GM18508 (cell line): ENCODE data around the gene MMS22L.

Experiments
- ATAC-seq: cut with Tn5 transposase; IDR thresholded peaks from one replicate; pipeline ENCODE4 v1.9.1; 2021; ENCODE audit warnings: moderate number of reproducible peaks; ENCODE audit not compliant: insufficient read depth, unreplicated experiment

MMS22L gene, protein sequence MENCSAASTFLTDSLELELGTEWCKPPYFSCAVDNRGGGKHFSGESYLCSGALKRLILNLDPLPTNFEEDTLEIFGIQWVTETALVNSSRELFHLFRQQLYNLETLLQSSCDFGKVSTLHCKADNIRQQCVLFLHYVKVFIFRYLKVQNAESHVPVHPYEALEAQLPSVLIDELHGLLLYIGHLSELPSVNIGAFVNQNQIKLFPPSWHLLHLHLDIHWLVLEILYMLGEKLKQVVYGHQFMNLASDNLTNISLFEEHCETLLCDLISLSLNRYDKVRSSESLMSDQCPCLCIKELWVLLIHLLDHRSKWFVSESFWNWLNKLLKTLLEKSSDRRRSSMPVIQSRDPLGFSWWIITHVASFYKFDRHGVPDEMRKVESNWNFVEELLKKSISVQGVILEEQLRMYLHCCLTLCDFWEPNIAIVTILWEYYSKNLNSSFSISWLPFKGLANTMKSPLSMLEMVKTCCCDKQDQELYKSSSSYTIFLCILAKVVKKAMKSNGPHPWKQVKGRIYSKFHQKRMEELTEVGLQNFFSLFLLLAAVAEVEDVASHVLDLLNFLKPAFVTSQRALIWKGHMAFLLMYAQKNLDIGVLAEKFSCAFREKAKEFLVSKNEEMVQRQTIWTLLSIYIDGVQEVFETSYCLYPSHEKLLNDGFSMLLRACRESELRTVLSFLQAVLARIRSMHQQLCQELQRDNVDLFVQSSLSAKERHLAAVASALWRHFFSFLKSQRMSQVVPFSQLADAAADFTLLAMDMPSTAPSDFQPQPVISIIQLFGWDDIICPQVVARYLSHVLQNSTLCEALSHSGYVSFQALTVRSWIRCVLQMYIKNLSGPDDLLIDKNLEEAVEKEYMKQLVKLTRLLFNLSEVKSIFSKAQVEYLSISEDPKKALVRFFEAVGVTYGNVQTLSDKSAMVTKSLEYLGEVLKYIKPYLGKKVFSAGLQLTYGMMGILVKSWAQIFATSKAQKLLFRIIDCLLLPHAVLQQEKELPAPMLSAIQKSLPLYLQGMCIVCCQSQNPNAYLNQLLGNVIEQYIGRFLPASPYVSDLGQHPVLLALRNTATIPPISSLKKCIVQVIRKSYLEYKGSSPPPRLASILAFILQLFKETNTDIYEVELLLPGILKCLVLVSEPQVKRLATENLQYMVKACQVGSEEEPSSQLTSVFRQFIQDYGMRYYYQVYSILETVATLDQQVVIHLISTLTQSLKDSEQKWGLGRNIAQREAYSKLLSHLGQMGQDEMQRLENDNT

GRCh38 chr6:97282726-97283617 is at the start of gene MMS22L:
MMS22L (minus strand) TSS chr6:97283216; CDS start chr6:97282477, 739 bp downstream.
- ATAC-seq = peak; percentile 94

GRCh38 chr6:97322811-97323210 is 39.8 kb upstream of the MMS22L start:
- ATAC-seq = no peak

DNA sequence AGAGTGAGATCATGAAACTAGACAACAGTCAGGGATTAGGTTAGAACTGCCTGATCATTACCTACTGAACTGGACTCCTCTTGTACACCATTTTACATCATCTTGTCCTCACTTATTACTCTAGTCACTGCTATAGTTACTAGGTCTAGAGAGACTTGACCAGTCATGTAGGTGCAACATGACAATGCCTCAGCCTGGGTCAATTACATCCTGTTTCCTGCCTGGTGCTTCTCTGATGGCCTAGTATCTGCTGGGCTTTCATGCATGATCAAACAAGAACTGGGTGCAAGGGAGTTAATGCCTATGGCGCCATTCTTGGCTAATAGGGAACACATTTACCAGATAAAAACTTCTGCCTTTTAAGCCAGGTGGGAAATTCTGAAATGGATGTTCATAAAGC is 39.2 kb upstream of the MMS22L start:
- no peak for ATAC-seq

- no peak for ATAC-seq
These were observed 34.0 kb upstream of the MMS22L start for GRCh38 chr6:97316978-97317377.

- ATAC-seq = no peak
These were observed 29.2 kb upstream of the MMS22L start for GRCh38 chr6:97312241-97312640.

GRCh38 chr6:97306544-97307320 is 23.7 kb upstream of the MMS22L start:
- no peak for ATAC-seq

GRCh38 chr6:97305414-97306066 is 22.5 kb upstream of the MMS22L start:
- ATAC-seq = no peak

DNA sequence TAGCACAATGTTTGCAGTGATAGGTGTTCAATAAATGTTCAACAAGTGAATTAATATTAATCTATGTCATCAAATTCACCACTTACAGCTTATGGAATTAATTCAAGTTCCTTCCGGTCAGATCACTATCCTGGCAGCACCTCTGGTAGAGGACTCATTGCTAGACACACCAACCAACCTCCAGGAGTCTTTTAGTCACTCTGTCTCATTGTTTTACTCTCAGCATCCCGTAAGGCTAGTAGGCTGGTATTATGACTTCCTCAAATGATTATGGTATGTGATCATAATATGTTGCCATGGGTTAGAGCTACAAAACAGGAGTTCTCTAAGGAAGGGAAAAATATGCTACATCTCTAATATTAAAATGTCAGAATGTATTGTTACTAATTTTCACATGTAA is 21.7 kb upstream of the MMS22L start:
- ATAC-seq = no peak

DNA sequence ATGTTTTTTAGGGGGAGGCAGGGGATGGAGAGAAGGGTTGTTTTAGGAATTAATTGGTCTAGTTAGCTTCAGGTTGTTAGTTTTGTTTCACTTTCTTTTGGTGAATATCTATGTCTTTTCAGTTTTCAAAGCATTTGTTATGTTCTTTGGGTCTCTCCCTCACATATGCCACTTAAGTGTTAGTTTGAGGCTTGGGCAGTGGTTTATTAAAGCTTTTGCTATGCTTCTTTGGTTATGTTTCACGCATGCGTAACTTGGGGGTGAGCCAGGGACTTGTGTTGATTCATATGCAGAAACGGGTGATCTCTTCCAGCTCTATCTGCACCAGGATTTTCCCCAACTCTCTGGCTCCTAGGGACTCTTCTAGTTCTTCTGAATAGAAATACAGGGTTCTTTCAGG is 11.4 kb upstream of the MMS22L start:
- no peak for ATAC-seq

GRCh38 chr6:97293198-97293696 is 10.2 kb upstream of the MMS22L start:
- ATAC-seq = no peak

DNA sequence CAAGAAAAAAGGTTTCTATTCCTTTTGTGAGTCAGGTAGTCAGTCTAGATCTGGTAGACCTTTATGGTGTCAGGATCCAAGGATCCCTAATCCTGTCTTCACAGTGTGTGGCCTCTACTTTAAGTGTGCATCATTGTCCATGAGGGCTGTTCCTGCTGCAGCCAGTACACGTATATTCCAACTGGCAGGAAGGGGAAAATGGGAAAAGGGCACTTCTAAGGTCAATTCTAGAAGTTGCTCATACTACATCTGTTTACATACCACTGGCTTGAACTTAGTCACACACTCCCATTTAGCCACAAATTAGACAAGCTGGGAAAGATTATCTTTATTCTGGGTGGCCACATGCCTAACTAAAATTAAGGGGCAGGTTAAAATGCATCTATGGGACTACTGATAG is 9.7 kb upstream of the MMS22L start:
- no peak for ATAC-seq

DNA sequence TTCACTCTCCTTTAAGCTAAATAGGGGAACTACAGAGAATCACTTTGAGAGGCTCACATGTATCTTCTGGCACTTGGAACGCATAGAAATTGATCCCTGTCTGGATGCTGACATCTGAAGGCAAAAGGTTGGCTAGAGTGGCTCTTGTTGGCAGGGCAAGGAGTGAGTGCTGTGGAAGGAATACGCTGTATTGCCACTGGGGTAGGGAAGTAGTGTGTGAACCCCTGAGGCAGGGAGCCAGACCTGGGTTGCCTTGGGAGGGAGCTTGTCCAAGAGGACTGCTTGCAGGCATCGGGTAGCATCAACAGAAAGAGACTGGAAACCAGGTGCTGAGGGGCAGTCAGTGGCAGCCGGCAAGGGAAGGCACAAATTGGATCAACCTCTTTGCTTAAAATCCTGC is 8.9 kb upstream of the MMS22L start:
- ATAC-seq = no peak

- ATAC-seq = no peak
These were observed 6.3 kb upstream of the MMS22L start for GRCh38 chr6:97289332-97289731.

DNA sequence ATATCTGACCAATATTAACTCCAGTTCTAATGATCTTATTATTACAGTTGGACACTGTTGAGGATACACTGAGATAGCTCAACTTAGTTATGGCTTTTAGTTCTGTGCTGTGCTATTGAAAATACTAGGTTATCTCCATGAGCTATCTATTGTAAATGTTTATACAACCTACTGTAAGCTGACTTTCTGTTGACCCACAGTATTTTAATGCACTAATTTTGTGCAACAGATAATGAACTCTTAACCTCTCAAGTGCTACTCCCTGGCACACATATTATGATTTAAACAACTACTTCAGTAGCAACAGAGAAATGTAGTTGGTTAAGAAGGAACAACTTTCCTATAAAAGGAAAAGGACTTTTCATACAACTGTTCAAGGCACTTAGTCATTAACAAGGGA is 5.2 kb upstream of the MMS22L start:
- ATAC-seq = no peak

GRCh38 chr6:97282238-97282725 is 734 bp downstream of the MMS22L start:
- ATAC-seq = no peak

DNA sequence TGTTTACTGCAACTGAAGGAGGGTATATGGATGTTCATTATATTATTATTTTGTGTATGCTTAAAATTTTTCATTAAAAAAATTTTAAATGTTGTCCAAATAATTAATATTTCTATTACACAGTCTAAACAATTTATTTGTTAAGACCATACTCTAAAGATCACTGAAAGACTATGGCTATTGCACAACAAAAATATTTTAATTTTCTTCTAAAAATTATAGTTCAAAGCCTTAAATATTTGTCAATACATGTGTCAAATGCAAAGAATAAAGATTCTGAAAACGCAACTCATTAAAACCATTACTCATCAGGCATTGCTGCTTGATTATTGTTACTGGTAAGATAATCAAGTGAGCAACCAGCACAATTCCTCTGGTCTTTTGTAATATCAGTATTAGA is 2.2 kb downstream of the MMS22L start:
- ATAC-seq = no peak

DNA sequence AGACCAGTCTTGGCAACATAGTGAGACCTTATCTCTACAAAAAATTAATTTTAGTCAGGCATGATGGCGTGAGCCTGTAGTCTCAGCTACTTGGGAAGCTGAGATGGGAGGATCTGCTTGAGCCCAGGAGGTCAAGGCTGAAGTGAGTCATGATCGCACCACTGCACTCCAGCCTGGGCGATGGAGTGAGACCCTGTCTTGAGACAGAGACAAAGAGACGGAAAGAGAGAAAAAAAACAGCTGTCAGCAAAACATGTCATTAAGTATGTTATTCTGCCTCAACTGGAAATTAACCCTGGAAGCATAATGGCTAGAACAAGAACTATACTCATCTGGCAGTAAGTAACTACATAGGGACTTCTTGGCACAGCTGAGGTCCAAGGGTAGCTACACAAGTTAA is 7.2 kb downstream of the MMS22L start:
- no peak for ATAC-seq

GRCh38 chr6:97269821-97270220 is 13.2 kb downstream of the MMS22L start:
- ATAC-seq = no peak
